HepG2 (cell line): Measurements from ENCODE around the gene ZNF783.

Experiments
- CTCF ChIP-seq: sonication (generic); formaldehyde crosslinking; IDR thresholded peaks from 2 replicates; pipeline ENCODE4 v1.5.0; 2020; ENCODE audit warnings: mild to moderate bottlenecking, missing genetic modification reagents, moderate library complexity
- MATR3 ChIP-seq: sonication (generic); formaldehyde crosslinking; IDR thresholded peaks from 2 replicates; pipeline ENCODE4 v1.4.0; 2020; ENCODE audit warnings: missing genetic modification reagents
- MAX ChIP-seq: IDR thresholded peaks from 2 replicates; pipeline ENCODE4 v1.6.1; 2012; ENCODE audit warnings: inconsistent platforms
- ZNF121 ChIP-seq: sonication (generic); formaldehyde crosslinking; IDR thresholded peaks from 2 replicates; pipeline ENCODE4 v1.5.0; 2020; ENCODE audit warnings: mild to moderate bottlenecking, missing genetic modification reagents
- ZNF562 ChIP-seq: sonication (generic); formaldehyde crosslinking; IDR thresholded peaks from 2 replicates; pipeline ENCODE4 v1.8.0; 2022; ENCODE audit warnings: missing genetic modification reagents, borderline replicate concordance

GRCh38 chr7:149245744-149246143 lies 16.3 kb upstream of the ZNF783 start:
- TF ChIP-seq MAX (no peak), MATR3 (no peak), CTCF (CRISPR knock-in tag) (no peak), ZNF562 (CRISPR knock-in tag) (no peak), ZNF121 (no peak)
